Measurements from ENCODE around the gene SFRP4. TPM values are rescaled to one million over a fixed set of nuclear protein-coding genes. Genes with fewer than 3 reads are reported as not detected.
A peak's percentile ranks its signal among the peaks of the same experiment; 100 is the strongest.

SFRP4 gene
- total RNA-seq, 1 experiment from 2014 or later = not detected

DNA sequence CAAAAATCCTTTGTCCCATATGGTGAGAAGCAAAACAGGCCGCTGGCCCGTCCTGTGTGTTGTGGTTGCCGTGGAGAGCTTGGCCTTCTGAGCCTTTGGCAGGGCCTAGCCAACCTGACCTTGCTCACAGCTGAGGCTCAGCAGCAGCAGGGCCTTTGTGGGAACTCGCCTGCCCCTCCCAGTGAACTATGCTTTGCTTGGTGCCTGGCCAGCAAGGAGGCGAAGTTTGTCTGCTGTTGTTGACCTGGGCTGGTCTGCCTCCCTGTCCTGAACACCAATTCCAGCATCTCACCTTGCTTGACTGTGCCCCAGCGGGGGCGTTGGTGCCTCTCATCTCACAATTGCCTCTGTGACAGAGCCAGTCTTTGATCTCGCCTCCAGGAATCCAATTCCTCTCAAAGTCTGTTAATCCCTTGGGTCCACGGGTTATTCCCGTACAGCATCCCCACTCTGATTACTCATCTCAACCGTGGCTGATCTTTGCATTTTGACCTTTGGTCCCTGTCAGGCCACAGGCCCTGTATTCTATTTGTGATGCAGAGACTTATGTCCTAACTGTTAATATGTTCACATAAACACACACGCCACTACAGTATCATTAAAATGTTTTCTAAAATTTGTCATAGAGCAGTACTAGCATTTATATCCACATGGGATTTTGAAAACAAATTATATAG lies 26.5 kb upstream of the SFRP4 start:
- Histone ChIP-seq H3K18ac (ENCODE audit: insufficient read length, low read depth, low read length) (peak overlapping the region; percentile 52), H2BK120ac (ENCODE audit: low read depth, low read length, poor library complexity, severe bottlenecking) (no peak overlapping the region), H4K8ac (replicated peaks; ENCODE audit: insufficient read length, low read depth, low read length) (no peak overlapping the region), H3K79me2 (ENCODE audit: insufficient read depth, low read length) (no peaks in the 10 kb centered on the region), H3K27ac (ENCODE audit: insufficient read length, low read depth, low read length) (no peak overlapping the region), H3K79me1 (ENCODE audit: insufficient read depth, low read depth, low read length, poor library complexity, severe bottlenecking) (no peaks in the 10 kb centered on the region), H2BK5ac (ENCODE audit: insufficient read length, low read length) (no peak overlapping the region), H3K9ac (ENCODE audit: extremely low read depth, insufficient read length, low read length) (no peak overlapping the region), H3K4me1 (ENCODE audit: insufficient read depth, low read length) (no peaks in the 10 kb centered on the region), H2AK5ac (ENCODE audit: insufficient read length, low read length) (no peak overlapping the region), H2BK20ac (ENCODE audit: low read depth, low read length, poor library complexity, severe bottlenecking) (no peak overlapping the region), H2BK12ac (ENCODE audit: insufficient read length, low read depth, low read length) (no peak overlapping the region), H4K5ac (ENCODE audit: insufficient read length, low read depth, low read length) (no peak overlapping the region), H3K9me3 (ENCODE audit: control insufficient read depth, low read depth, low read length) (no peaks in the 10 kb centered on the region), H4K20me1 (ENCODE audit: control insufficient read depth, insufficient read depth, insufficient read length) (no peaks in the 10 kb centered on the region), H3K23me2 (ENCODE audit: insufficient read length, low read depth, low read length, poor library complexity, severe bottlenecking) (no peaks in the 10 kb centered on the region), H2AFZ (ENCODE audit: low read length) (no peak overlapping the region), H3K4me2 (ENCODE audit: insufficient read depth, insufficient read length, low read length) (no peak overlapping the region), H4K91ac (ENCODE audit: insufficient read length, low read depth, low read length) (no peak overlapping the region), H3K23ac (ENCODE audit: insufficient read length, low read depth, low read length) (no peak overlapping the region), H3K4ac (ENCODE audit: low read depth, low read length) (no peak overlapping the region), H3K56ac (ENCODE audit: insufficient read length, low read depth, low read length) (no peak overlapping the region), H3T11ph (ENCODE audit: low read length) (no peak overlapping the region), H3K27me3 (ENCODE audit: insufficient read depth, low read length) (no peaks in the 10 kb centered on the region), H3K14ac (ENCODE audit: insufficient read depth, low read length) (peak overlapping the region; percentile 23), H2BK15ac (ENCODE audit: low read depth, low read length) (no peak overlapping the region)
- H3K4me1 Mint-ChIP-seq = peaks cover 13 to 14% of the 10 kb centered on the region in 2 experiments
- no peaks in the 10 kb centered on the region for H3K27me3 Mint-ChIP-seq (ENCODE audit: low read depth)
- WGBS (ENCODE audit: extremely low coverage, insufficient read length, low lambda C conversion rate) = no CpG with 5 or more reads among the region's 12 CpGs
- DNase-seq = peak; percentile 76
- H3K27ac Mint-ChIP-seq = peak overlapping the region in 2 of 3 experiments; percentile 1 to 7; a peak in 2 of 7 replicates
- H3K4me3 Mint-ChIP-seq = no peak overlapping the region
- no peaks in the 10 kb centered on the region for H3K9me3 Mint-ChIP-seq
- no peaks in the 10 kb centered on the region for H3K36me3 Mint-ChIP-seq (ENCODE audit: insufficient read depth in 1 of 3, low read depth in 3 of 3)
- TF ChIP-seq, protein P1, sequence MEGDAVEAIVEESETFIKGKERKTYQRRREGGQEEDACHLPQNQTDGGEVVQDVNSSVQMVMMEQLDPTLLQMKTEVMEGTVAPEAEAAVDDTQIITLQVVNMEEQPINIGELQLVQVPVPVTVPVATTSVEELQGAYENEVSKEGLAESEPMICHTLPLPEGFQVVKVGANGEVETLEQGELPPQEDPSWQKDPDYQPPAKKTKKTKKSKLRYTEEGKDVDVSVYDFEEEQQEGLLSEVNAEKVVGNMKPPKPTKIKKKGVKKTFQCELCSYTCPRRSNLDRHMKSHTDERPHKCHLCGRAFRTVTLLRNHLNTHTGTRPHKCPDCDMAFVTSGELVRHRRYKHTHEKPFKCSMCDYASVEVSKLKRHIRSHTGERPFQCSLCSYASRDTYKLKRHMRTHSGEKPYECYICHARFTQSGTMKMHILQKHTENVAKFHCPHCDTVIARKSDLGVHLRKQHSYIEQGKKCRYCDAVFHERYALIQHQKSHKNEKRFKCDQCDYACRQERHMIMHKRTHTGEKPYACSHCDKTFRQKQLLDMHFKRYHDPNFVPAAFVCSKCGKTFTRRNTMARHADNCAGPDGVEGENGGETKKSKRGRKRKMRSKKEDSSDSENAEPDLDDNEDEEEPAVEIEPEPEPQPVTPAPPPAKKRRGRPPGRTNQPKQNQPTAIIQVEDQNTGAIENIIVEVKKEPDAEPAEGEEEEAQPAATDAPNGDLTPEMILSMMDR (conservative IDR thresholded peaks at IDR 0.05) = no peak
